Measurements from ENCODE around the gene KIF27. TPM values are rescaled to one million over a fixed set of nuclear protein-coding genes. Genes with fewer than 3 reads are reported as not detected.

The KIF27 gene
- total and polyA plus RNA-seq, 4 donors: 0.55 to 5.1 (median 1.6) TPM

- Histone ChIP-seq H3K27ac (ENCODE audit: low read depth in 1 of 2, low read length in 2 of 2) (no peak overlapping the region), H3K36me3 (ENCODE audit: control insufficient read depth in 4 of 4, insufficient read depth in 3 of 4, low read depth in 1 of 4, low read length in 3 of 4) (peaks cover 17 to 72% (median 65%) of the 10 kb centered on the region in 4 donors), H3K4me3 (ENCODE audit: low read depth in 1 of 3, low read length in 3 of 3) (no peak overlapping the region), H3K9ac (ENCODE audit: low read depth in 1 of 2, low read length in 2 of 2) (no peak overlapping the region), H3K9me3 (ENCODE audit: control insufficient read depth in 4 of 4, low read length in 3 of 4) (no peaks in the 10 kb centered on the region), H3K27me3 (ENCODE audit: control insufficient read depth in 4 of 4, insufficient read depth in 4 of 4, low read length in 3 of 4) (no peaks in the 10 kb centered on the region), H3K4me1 (ENCODE audit: control insufficient read depth in 4 of 4, insufficient read depth in 4 of 4, low read length in 3 of 4) (peaks cover 0 to 2% (median 0%) of the 10 kb centered on the region in 4 donors)
- DNase-seq (ENCODE audit: low spot score): no peak
- WGBS: 86% methylated on average over 3 of the region's 3 CpGs
- TF ChIP-seq SP1 (IDR thresholded peaks at IDR 0.05): no peak
Observed at GRCh38 chr9:83969602-83970001, 48.4 kb upstream of the KIF27 start.

GRCh38 chr9:83967073-83967472 is 45.8 kb upstream of the KIF27 start:
- no peak for DNase-seq (ENCODE audit: low spot score)
- 88% methylated on average over 1 of the region's 1 CpG for WGBS
- H3K4me3 ChIP-seq (ENCODE audit: low read depth in 1 of 3, low read length in 3 of 3): no peak overlapping the region
- no peak overlapping the region for H3K27ac ChIP-seq (ENCODE audit: low read depth in 1 of 2, low read length in 2 of 2)
- no peak for TF ChIP-seq ATF3 (IDR thresholded peaks at IDR 0.05)
- no peak for TF ChIP-seq GABPA (IDR thresholded peaks at IDR 0.05 in 1 of 2, conservative IDR thresholded peaks at IDR 0.05 in 1 of 2)
- TF ChIP-seq EGR1 (IDR thresholded peaks at IDR 0.05; ENCODE audit: low read depth in 2 of 2): no peak
- no peak for TF ChIP-seq CTCF (IDR thresholded peaks at IDR 0.05; ENCODE audit: low read depth, low read length, missing input control)
- TF ChIP-seq JUND (IDR thresholded peaks at IDR 0.05): no peak
- TF ChIP-seq SP1 (IDR thresholded peaks at IDR 0.05): no peak
- no peak for TF ChIP-seq RAD21 (IDR thresholded peaks at IDR 0.05)
- no peak for TF ChIP-seq NR2F2 (IDR thresholded peaks at IDR 0.05)
- no peak for TF ChIP-seq ZBTB33 (IDR thresholded peaks at IDR 0.05)
- no peak for TF ChIP-seq HNF4A (conservative IDR thresholded peaks at IDR 0.05)
- H3K9ac ChIP-seq (ENCODE audit: low read depth in 1 of 2, low read length in 2 of 2): no peak overlapping the region
- H3K36me3 ChIP-seq (ENCODE audit: control insufficient read depth in 4 of 4, insufficient read depth in 3 of 4, low read depth in 1 of 4, low read length in 3 of 4): peaks cover 13 to 49% (median 44%) of the 10 kb centered on the region in 4 donors
- H3K4me1 ChIP-seq (ENCODE audit: control insufficient read depth in 4 of 4, insufficient read depth in 4 of 4, low read length in 3 of 4): peaks cover 4 to 5% (median 5%) of the 10 kb centered on the region in 4 donors
- H3K27me3 ChIP-seq (ENCODE audit: control insufficient read depth in 4 of 4, insufficient read depth in 4 of 4, low read length in 3 of 4): no peaks in the 10 kb centered on the region
- no peaks in the 10 kb centered on the region for H3K9me3 ChIP-seq (ENCODE audit: control insufficient read depth in 4 of 4, low read length in 3 of 4)

- Histone ChIP-seq H3K4me1 (ENCODE audit: control insufficient read depth in 4 of 4, insufficient read depth in 4 of 4, low read length in 3 of 4) (peaks cover 4 to 10% (median 8%) of the 10 kb centered on the region in 4 donors), H3K9me3 (ENCODE audit: control insufficient read depth in 4 of 4, low read length in 3 of 4) (no peaks in the 10 kb centered on the region), H3K27me3 (ENCODE audit: control insufficient read depth in 4 of 4, insufficient read depth in 4 of 4, low read length in 3 of 4) (no peaks in the 10 kb centered on the region), H3K9ac (ENCODE audit: low read depth in 1 of 2, low read length in 2 of 2) (no peak overlapping the region), H3K27ac (ENCODE audit: low read depth in 1 of 2, low read length in 2 of 2) (no peak overlapping the region), H3K4me3 (ENCODE audit: low read depth in 1 of 3, low read length in 3 of 3) (no peak overlapping the region), H3K36me3 (ENCODE audit: control insufficient read depth in 4 of 4, insufficient read depth in 3 of 4, low read depth in 1 of 4, low read length in 3 of 4) (peaks cover 8 to 41% (median 35%) of the 10 kb centered on the region in 4 donors)
- DNase-seq (ENCODE audit: low spot score): no peak
- WGBS: 94% methylated on average over 8 of the region's 8 CpGs
- TF ChIP-seq FOXA1 (IDR thresholded peaks at IDR 0.05): no peak
- no peak for TF ChIP-seq HNF4A (conservative IDR thresholded peaks at IDR 0.05)
- no peak for TF ChIP-seq REST (IDR thresholded peaks at IDR 0.05)
- no peak for TF ChIP-seq RAD21 (IDR thresholded peaks at IDR 0.05)
- no peak for TF ChIP-seq RXRA (IDR thresholded peaks at IDR 0.05)
- no peak for TF ChIP-seq FOXA2 (IDR thresholded peaks at IDR 0.05)
- no peak for TF ChIP-seq TAF1 (conservative IDR thresholded peaks at IDR 0.05)
- no peak for TF ChIP-seq CTCF (IDR thresholded peaks at IDR 0.05; ENCODE audit: low read depth, low read length, missing input control)
- TF ChIP-seq GABPA (IDR thresholded peaks at IDR 0.05 in 1 of 2, conservative IDR thresholded peaks at IDR 0.05 in 1 of 2): no peak
- no peak for TF ChIP-seq EGR1 (IDR thresholded peaks at IDR 0.05; ENCODE audit: low read depth in 2 of 2)
- TF ChIP-seq YY1 (IDR thresholded peaks at IDR 0.05): no peak
- TF ChIP-seq ATF3 (IDR thresholded peaks at IDR 0.05): no peak
- no peak for TF ChIP-seq JUND (IDR thresholded peaks at IDR 0.05)
- TF ChIP-seq HNF4G (IDR thresholded peaks at IDR 0.05): no peak
- TF ChIP-seq SP1 (IDR thresholded peaks at IDR 0.05): no peak
Observed at GRCh38 chr9:83966209-83966582, 45.0 kb upstream of the KIF27 start.

Data from liver (tissue), 9 donors.